Measurements from ENCODE around the gene LAMTOR1.

Gene LAMTOR1

GRCh38 chr11:72116019-72116755 is 13.1 kb upstream of the LAMTOR1 start:
- no peak for DNase-seq

GRCh38 chr11:72114570-72114969 is 11.5 kb upstream of the LAMTOR1 start:
- no peak for DNase-seq

GRCh38 chr11:72112978-72113808 is 10.1 kb upstream of the LAMTOR1 start:
- no peak for DNase-seq

- peak; percentile 99 for DNase-seq
These were observed 9.3 kb upstream of the LAMTOR1 start, which contains the start of gene ANAPC15 for GRCh38 chr11:72112143-72112977. ANAPC15 (minus strand) TSS chr11:72112695; CDS start chr11:72111276, 1,419 bp downstream.

- DNase-seq: no peak
These were observed 8.4 kb upstream of the LAMTOR1 start for GRCh38 chr11:72111300-72112142.

- DNase-seq: no peak
These were observed 2.8 kb upstream of the LAMTOR1 start, which contains the start of gene TOMT for GRCh38 chr11:72105888-72106287. TOMT (plus strand) TSS chr11:72105924; CDS start chr11:72105952, 28 bp downstream.

GRCh38 chr11:72103754-72104167 is 664 bp upstream of the LAMTOR1 start:
- DNase-seq: no peak

GRCh38 chr11:72102631-72102945 is 509 bp downstream of the LAMTOR1 start:
- no peak for DNase-seq

GRCh38 chr11:72102162-72102561 is 935 bp downstream of the LAMTOR1 start:
- no peak for DNase-seq

- peak in 1 of 2 donors; percentile 32 for DNase-seq
These were observed 2.6 kb downstream of the LAMTOR1 start for GRCh38 chr11:72100462-72100861.

- DNase-seq: no peak
These were observed 3.1 kb downstream of the LAMTOR1 start for GRCh38 chr11:72100009-72100408.

GRCh38 chr11:72098741-72099140 is 4.4 kb downstream of the LAMTOR1 start:
- DNase-seq: no peak

GRCh38 chr11:72091292-72091691 is 11.8 kb downstream of the LAMTOR1 start:
- DNase-seq: peak; percentile 76 to 77

GRCh38 chr11:72088076-72088808 is 14.9 kb downstream of the LAMTOR1 start:
- DNase-seq: no peak

- DNase-seq: no peak
These were observed 17.3 kb downstream of the LAMTOR1 start for GRCh38 chr11:72085621-72086351.

- DNase-seq: no peak
These were observed 18.1 kb downstream of the LAMTOR1 start for GRCh38 chr11:72084965-72085364.

- no peak for DNase-seq
These were observed 19.0 kb downstream of the LAMTOR1 start for GRCh38 chr11:72084076-72084475.

- no peak for DNase-seq
These were observed 19.7 kb downstream of the LAMTOR1 start for GRCh38 chr11:72083414-72083813.

- no peak for DNase-seq
These were observed 21.2 kb downstream of the LAMTOR1 start for GRCh38 chr11:72081821-72082453.

GRCh38 chr11:72081184-72081644 is 21.9 kb downstream of the LAMTOR1 start:
- no peak for DNase-seq
